Erythroblast (primary cell): ENCODE measurements around the gene COG7.

Source experiments
- GATA1 ChIP-seq: IDR thresholded peaks from 2 replicates; pipeline ENCODE4 v1.6.1; 2011; ENCODE audit warnings: low read depth, mild to moderate bottlenecking, control low read depth, low read length, moderate library complexity
- POLR2A ChIP-seq: IDR thresholded peaks from 2 replicates; pipeline ENCODE4 v1.6.1; 2011; ENCODE audit warnings: mild to moderate bottlenecking, low read length

GRCh38 chr16:23353440-23353839 is 99.5 kb downstream of the COG7 start:
- TF ChIP-seq POLR2A (no peak), GATA1 (no peak)
